ENCODE measurements around the gene RTCB. TPM values are rescaled to one million over a fixed set of nuclear protein-coding genes. Genes with fewer than 3 reads are reported as not detected.
"Not testable (repeated sequence)": the region's sequence is repeated elsewhere in the genome, so short reads cannot be mapped to it uniquely, and the experiment has no call there.

RTCB gene
- polyA plus RNA-seq, 3 donors: 115 to 121 (median 119) TPM

- no peak for DNase-seq (ENCODE audit: low read depth in 3 of 3, low spot score in 2 of 3)
Measured at GRCh38 chr22:32395107-32395506, 16.9 kb downstream of the RTCB start.

- DNase-seq (ENCODE audit: low read depth in 3 of 3, low spot score in 2 of 3): no peak
Measured at GRCh38 chr22:32389685-32390084, 22.4 kb downstream of the RTCB start.

GRCh38 chr22:32385681-32386080, 26.4 kb downstream of the RTCB start:
- DNase-seq (ENCODE audit: low read depth in 3 of 3, low spot score in 2 of 3): no peak

GRCh38 chr22:32380991-32381390, 31.1 kb downstream of the RTCB start:
- DNase-seq (ENCODE audit: low read depth in 3 of 3, low spot score in 2 of 3): no peak

- no peak for DNase-seq (ENCODE audit: low read depth in 3 of 3, low spot score in 2 of 3)
Measured at GRCh38 chr22:32378707-32379272, 33.3 kb downstream of the RTCB start.

GRCh38 chr22:32376681-32377080, 35.4 kb downstream of the RTCB start:
- DNase-seq (ENCODE audit: low read depth in 3 of 3, low spot score in 2 of 3): no peak

GRCh38 chr22:32375678-32376450, 36.2 kb downstream of the RTCB start:
- DNase-seq (ENCODE audit: low read depth in 3 of 3, low spot score in 2 of 3): no peak

GRCh38 chr22:32364210-32364609, 47.8 kb downstream of the RTCB start:
- DNase-seq (ENCODE audit: low read depth in 3 of 3, low spot score in 2 of 3): no peak

GRCh38 chr22:32361257-32361656, 50.8 kb downstream of the RTCB start:
- DNase-seq (ENCODE audit: low read depth in 3 of 3, low spot score in 2 of 3): no peak

- DNase-seq (ENCODE audit: low read depth in 3 of 3, low spot score in 2 of 3): not testable (repeated sequence)
Measured at GRCh38 chr22:32360096-32360495, 52.0 kb downstream of the RTCB start.

- DNase-seq (ENCODE audit: low read depth in 3 of 3, low spot score in 2 of 3): not testable (repeated sequence)
Measured at GRCh38 chr22:32357567-32357966, 54.5 kb downstream of the RTCB start, which contains the start of gene RFPL3. TSS of gene RFPL3 (plus strand) at chr22:32357867. CDS start at chr22:32358072, 205 bp downstream.

- no peak for DNase-seq (ENCODE audit: low read depth in 3 of 3, low spot score in 2 of 3)
Measured at GRCh38 chr22:32355760-32356159, 56.3 kb downstream of the RTCB start.

GRCh38 chr22:32354360-32355351, 57.4 kb downstream of the RTCB start:
- DNase-seq (ENCODE audit: low read depth in 3 of 3, low spot score in 2 of 3): no peak

GRCh38 chr22:32353840-32354239, 58.2 kb downstream of the RTCB start:
- no peak for DNase-seq (ENCODE audit: low read depth in 3 of 3, low spot score in 2 of 3)

GRCh38 chr22:32353292-32353691, 58.8 kb downstream of the RTCB start:
- no peak for DNase-seq (ENCODE audit: low read depth in 3 of 3, low spot score in 2 of 3)

- DNase-seq (ENCODE audit: low read depth in 3 of 3, low spot score in 2 of 3): no peak
Measured at GRCh38 chr22:32352681-32353080, 59.4 kb downstream of the RTCB start.

GRCh38 chr22:32351875-32352274, 60.2 kb downstream of the RTCB start:
- DNase-seq (ENCODE audit: low read depth in 3 of 3, low spot score in 2 of 3): not testable (repeated sequence)

- DNase-seq (ENCODE audit: low read depth in 3 of 3, low spot score in 2 of 3): no peak
Measured at GRCh38 chr22:32348031-32348611, 63.9 kb downstream of the RTCB start.

- DNase-seq (ENCODE audit: low read depth in 3 of 3, low spot score in 2 of 3): no peak
Measured at GRCh38 chr22:32343941-32344340, 68.1 kb downstream of the RTCB start.

GRCh38 chr22:32342977-32343376, 69.1 kb downstream of the RTCB start:
- no peak for DNase-seq (ENCODE audit: low read depth in 3 of 3, low spot score in 2 of 3)

Data from right renal cortex interstitium (tissue), 3 donors.